Activated CD4-positive, alpha-beta T cell treated with anti-CD3 and anti-CD28 coated beads, Interleukin-2, amount 50 U/mL, for 48 hours (primary cell): ENCODE measurements around the gene SMC1B.
"Not testable (repeated sequence)": the region's sequence is repeated elsewhere in the genome, so short reads cannot be mapped to it uniquely, and the experiment has no call there.

Experiments
- DNase-seq, 2 experiments: peaks; one replicate each; pipeline ENCODE4 v3.0.0-alpha.2; 2020

SMC1B gene

DNA sequence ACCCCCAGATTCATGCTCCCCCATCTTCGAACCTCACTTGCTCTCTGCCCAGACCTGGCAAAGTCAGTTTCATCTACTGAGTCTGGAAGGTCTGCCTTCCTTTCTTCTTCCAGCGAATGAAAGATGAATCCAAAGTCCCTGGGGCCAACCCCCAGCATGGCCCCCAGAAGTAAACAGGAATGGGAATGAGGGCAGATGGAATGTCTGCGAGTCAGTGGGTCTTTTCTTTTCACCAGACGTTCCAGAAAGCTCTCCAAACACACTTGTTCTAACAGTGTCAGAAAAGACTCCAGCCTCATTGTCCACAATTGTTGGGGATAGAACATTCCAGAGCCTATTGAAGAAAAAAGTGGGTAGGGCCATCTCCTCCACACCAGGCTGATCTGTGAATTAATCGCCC is 28.7 kb upstream of the SMC1B start:
- DNase-seq: no peak

DNA sequence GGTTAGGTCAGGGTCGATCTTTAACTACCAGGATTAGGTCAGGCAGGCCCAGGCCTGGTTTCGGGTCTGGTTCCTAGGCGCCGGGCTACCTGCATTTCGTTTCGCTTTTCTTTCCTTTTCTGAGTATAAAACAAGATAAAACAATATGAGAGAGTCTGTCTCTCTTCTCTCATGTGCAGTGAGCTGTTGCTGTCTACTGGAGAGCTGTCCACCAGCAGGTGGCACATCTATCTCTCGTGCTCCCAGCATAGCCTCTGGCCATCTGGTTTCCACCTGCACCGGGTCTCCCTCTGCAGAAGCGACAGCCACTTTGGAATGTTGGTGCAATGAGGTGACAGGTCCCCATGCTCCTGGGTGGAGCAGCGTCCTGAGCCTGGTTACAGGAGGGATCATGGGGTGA is 27.7 kb upstream of the SMC1B start:
- peak; percentile 13 to 26 for DNase-seq

DNA sequence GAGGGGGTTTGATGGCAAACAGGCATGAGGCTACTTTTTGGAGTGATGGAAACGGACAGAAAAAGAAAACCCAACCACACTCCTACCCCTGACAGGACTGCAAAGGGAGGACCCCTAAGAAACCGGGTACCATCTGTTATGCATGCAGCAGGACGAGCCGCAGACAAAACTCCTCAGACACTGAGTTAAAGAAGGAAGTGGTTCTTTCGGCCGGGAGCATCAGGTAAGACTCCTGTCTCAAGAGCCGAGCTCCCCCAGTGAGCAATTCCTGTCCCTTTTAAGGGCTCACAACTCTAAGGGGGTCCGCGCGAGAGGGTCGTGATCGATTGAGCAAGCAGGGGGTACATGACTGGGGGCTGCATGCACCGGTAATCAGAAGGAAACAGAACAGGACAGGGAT is 27.3 kb upstream of the SMC1B start:
- not testable (repeated sequence) for DNase-seq

DNA sequence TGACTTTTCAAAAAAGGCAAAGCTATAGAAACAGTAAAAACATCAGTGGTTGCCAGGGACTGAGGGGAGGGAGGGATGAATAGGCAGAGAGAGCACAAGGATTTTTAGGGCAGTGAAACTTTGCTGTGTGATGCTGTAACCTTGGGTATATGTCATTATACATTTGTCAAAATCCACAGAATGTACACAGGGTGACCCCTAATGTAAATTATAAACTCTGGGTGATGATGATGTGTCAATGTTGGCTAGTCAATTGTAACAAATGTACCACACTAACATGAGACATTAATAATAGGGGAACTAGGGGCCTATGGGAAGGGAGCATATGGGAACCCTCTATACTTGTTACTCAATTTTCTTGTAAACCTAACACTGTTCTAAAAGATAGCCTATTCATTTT is 24.9 kb upstream of the SMC1B start:
- no peak for DNase-seq

- DNase-seq: not testable (repeated sequence)
These were observed 23.6 kb upstream of the SMC1B start for GRCh38 chr22:45436871-45437517.

GRCh38 chr22:45435544-45436139 is 22.2 kb upstream of the SMC1B start:
- peak; percentile 82 to 86 for DNase-seq

- DNase-seq: no peak
These were observed 21.6 kb upstream of the SMC1B start for GRCh38 chr22:45434981-45435380.

DNA sequence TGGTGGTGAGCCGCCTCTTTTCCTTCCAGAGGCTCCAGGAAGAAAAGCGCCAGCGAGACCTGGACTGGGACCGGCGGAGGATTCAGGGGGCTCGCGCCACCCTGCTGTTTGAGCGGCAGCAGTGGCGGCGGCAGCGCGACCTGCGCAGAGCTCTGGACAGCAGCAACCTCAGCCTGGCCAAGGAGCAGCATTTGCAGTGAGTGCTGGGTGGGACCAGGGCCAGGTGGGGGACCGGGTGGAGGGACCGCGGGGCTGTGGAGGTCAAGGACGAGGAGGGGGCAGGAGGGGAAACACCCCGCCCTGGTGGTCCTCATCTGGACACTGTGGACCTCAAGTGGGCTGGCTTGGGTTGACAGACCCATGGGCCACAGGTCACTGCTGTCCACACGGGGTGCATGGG is 17.5 kb upstream of the SMC1B start:
- no peak for DNase-seq

DNA sequence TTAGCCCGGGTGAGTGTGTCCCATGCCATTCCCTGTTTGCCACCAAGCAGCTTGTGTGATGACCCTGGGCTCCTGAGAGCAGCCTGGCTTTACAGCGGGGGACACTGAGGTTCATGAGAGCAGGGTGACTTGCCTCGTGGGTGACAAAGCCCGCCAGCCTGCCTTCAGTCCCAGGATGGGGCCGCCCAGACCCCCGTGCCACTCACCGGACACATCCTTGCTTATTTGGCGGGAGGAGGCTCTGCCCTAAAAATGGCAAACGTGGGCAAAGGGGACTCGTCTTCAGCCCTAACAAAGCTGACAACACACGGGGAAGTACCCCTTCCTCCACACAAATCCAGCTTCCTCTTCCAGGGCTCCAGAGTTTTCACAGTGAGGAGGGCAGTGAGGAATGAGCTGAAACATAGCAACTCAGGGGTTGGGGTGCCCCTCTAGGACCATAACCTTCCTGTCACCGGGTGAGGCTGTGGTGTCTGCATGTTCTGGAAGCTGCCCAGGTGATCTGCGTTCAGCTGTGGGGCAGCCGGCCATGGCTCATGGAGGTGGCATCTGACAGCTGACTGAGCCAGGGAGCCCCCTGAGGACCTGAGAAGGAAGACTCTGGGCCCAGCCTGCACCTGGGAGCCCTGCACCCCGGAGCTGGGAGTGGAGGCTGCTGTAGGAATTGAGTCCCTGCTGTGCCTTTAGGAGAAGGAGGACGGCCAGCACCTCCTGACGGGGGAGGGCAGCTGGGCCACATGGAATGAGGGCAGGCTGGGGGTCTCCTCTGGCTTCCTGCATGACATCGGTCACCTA is 16.8 kb upstream of the SMC1B start:
- no peak for DNase-seq

DNA sequence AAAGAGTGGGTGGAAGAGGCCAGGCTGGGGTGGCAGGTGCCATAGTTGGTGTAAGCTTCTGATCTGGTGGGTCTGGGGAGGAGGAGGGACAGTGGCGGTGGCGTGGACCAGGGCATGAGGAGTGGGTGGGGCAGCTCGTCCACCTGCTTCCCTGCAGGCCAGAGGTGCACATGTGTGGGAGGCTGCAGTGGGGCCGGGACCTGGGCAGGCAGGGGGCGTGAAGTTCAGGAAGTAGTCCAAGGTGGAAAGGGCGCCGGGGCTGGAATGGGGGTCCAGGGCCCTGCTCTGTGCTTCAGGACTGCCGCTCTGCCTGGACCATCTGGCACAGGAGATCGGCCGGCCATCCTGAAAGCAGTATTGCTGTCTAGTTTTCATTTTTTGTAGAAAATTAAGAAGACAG is 16.0 kb upstream of the SMC1B start:
- DNase-seq: no peak

GRCh38 chr22:45428391-45429385 is 15.3 kb upstream of the SMC1B start:
- no peak for DNase-seq

DNA sequence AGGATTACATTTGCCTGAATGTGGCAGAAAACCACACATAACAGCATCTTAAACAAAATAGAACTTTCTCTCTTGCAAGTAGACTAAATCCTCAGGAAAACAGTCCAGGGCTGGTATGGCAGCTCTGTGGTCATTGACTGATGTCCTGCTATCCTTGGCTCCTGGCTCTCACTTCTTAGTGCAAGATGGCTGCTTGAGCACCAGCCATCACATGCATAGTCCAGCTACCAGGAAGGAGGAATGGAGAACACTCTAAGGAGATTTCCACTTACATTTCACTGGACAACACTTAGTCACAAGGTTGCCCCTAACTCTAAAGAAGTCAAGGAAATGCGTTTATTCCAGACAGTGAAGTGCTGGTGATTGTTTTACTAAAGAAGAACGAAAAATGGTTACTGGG is 13.7 kb upstream of the SMC1B start:
- no peak for DNase-seq

DNA sequence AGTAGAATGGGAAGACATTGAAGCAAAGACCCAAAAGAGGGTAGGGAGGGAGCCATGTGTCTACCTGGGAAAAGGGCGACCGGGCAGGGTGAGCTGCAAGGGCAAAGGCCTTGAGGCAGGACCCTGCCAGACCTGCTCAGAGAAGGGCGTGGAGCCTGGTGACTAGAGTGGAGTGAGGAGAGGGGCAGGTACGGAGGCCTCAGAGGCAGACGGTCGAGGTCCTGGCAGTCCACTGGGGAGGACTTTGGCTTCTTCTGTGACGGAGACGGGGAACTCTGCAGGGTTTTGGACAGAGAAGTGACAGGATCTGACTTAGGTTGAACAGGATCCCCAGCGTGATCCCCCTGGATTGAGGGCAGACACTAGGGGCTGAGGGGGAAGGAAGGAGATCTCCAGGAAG is 13.0 kb upstream of the SMC1B start:
- no peak for DNase-seq

GRCh38 chr22:45425531-45426265 is 12.3 kb upstream of the SMC1B start:
- no peak for DNase-seq

GRCh38 chr22:45425101-45425500 is 11.7 kb upstream of the SMC1B start:
- no peak for DNase-seq

- no peak for DNase-seq
These were observed 10.9 kb upstream of the SMC1B start for GRCh38 chr22:45424241-45424731.

DNA sequence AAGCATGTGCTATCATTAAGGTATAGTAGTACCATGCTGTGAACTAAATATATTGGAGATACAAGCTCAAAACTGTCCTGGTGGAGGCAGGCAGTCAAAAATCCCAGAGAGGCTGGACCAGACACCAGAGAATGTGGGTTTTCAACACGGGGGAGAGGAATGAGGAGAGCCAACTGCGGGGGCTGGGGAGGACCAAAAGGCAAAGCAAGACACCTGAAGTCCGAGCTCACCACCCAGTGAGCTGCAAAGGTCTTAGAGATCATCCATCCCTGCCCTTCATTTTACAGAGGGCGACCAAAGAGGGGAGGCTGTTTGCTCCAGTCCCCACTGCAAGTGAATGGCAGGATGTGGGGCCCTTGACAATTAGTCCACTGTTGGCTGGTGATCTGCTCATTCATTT is 10.1 kb upstream of the SMC1B start:
- DNase-seq: no peak

- DNase-seq: no peak
These were observed 9.0 kb upstream of the SMC1B start for GRCh38 chr22:45422237-45422983.

DNA sequence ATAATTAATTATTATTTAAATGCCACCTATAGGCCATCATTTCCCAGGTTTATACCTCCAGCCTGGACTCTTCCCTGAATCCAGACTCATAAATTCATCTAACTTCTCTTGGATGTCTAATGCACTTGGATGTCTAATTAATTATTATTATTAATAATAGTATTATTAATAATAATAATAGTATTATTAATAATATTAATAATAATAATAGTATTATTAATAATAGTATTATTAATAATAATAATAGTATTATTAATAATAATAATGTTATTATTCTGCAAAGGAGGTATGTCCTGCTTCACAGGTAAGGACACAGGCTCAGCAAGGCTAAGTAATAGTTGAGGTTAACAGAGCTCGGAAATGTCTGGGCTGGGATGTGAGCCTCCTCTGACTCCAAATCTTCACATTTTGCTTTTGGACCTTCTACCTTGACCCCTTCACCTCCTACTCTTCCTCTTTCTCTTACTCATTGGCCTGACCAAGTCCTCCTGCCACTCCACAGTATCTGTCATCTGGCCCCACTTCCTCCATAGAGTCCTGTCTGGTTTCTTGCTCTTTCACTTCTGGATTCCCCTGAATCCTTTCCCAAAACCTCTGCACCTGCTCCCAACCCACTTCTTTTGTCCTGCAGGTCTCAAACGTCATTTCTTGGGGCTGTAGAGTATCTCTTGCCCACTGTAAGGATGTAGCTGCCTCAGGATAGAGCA is 8.1 kb upstream of the SMC1B start:
- DNase-seq: no peak

DNA sequence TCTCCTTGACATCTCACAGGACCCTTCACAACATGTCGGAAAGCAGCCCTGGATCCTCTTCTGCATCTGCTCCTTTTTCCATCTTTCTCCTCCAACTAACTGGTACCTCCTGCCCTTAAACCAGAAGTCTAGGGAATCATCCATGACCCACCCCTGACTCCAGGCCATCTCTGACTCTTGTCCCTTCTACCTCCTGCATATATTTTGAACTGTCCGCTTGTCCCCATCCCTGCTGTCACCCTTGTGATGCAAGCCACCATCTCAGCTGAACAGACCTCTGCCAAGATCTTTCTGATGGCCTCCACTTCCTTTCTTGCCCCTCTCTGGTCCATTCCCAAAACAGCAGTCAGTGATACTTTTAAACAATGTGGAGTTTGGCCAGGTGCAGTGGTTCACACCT is 7.1 kb upstream of the SMC1B start:
- no peak for DNase-seq

DNA sequence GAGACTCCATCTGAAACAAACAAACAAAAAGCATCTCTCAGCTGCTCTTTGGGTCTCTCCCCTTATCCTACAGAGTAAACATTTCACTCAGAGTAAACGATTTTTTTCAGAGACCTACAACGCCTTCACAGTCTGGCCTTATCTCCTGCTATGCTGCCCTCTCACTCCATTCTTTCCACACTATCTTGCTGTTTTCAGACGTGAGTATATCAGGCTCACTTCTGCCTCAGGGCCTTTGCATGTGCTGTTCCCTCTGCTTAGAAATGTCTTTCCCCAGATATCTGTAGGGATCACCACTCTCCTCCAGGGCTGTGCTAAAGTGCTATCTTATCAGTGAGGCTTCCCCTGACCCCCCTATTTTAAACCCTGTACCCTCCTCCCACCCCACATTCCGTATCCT is 6.6 kb upstream of the SMC1B start:
- no peak for DNase-seq
